Measurements from ENCODE around the gene DUSP5.

DNA sequence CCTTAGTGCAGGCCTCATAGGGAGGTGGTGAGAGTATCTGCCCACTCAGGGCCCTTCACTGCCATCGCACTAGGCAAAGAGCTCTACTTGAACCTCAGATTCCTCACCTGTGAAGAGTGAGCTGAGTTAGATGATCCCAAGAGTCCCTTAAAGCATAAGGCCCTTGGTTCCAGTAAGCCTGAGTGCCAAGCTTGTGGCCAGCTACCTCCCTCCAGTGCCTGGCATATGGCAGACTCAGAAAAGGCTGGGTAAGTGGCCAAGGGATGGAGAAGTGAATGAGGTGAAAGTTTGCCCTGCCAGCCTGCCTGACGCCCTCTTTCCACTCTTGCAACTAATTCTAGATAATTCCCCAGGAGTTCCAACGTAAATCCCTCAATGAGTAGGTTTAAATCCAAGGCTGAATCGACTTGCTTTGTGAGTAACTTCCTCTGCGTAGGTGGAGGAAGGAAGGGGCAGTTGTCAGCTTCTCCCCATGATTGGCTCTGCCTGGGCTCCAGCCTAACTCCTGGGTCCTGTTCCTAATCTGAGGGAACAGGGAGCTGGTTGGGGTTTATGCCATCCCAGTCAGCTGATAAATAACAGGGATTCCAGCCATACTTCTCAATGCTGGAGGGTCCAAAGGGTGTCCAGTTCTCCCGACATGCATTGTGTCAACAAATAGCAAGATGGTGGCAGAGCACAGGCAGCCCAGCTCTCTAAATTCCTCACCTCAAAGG is 14.2 kb downstream of the DUSP5 start:
- TF ChIP-seq, protein P1, sequence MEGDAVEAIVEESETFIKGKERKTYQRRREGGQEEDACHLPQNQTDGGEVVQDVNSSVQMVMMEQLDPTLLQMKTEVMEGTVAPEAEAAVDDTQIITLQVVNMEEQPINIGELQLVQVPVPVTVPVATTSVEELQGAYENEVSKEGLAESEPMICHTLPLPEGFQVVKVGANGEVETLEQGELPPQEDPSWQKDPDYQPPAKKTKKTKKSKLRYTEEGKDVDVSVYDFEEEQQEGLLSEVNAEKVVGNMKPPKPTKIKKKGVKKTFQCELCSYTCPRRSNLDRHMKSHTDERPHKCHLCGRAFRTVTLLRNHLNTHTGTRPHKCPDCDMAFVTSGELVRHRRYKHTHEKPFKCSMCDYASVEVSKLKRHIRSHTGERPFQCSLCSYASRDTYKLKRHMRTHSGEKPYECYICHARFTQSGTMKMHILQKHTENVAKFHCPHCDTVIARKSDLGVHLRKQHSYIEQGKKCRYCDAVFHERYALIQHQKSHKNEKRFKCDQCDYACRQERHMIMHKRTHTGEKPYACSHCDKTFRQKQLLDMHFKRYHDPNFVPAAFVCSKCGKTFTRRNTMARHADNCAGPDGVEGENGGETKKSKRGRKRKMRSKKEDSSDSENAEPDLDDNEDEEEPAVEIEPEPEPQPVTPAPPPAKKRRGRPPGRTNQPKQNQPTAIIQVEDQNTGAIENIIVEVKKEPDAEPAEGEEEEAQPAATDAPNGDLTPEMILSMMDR (conservative IDR thresholded peaks at IDR 0.05; ENCODE audit: low read depth, low read length): no peak
- TF ChIP-seq BHLHE40 (IDR thresholded peaks at IDR 0.05; ENCODE audit: low read depth, low read length): no peak
- TF ChIP-seq MXI1 (IDR thresholded peaks at IDR 0.05; ENCODE audit: borderline replicate concordance, low read depth, low read length): no peak
- no peak for TF ChIP-seq MAZ (IDR thresholded peaks at IDR 0.05; ENCODE audit: borderline replicate concordance, low read depth, low read length)
- TF ChIP-seq RFX5 (IDR thresholded peaks at IDR 0.05; ENCODE audit: low read depth, low read length): no peak
- TF ChIP-seq, protein P2, sequence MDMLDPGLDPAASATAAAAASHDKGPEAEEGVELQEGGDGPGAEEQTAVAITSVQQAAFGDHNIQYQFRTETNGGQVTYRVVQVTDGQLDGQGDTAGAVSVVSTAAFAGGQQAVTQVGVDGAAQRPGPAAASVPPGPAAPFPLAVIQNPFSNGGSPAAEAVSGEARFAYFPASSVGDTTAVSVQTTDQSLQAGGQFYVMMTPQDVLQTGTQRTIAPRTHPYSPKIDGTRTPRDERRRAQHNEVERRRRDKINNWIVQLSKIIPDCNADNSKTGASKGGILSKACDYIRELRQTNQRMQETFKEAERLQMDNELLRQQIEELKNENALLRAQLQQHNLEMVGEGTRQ (IDR thresholded peaks at IDR 0.05; ENCODE audit: low read depth, low read length): no peak; the same call in none of the 2 replicates
- TF ChIP-seq SMC3 (IDR thresholded peaks at IDR 0.05; ENCODE audit: low read depth, low read length): no peak
- TF ChIP-seq MAFK (IDR thresholded peaks at IDR 0.05; ENCODE audit: low read depth, low read length): no peak
- no peak for TF ChIP-seq CEBPB (IDR thresholded peaks at IDR 0.05; ENCODE audit: low read depth, low read length)
